Transverse colon (tissue), 4 donors: ENCODE data around the gene SP7. TPM values are rescaled to one million over a fixed set of nuclear protein-coding genes. Genes with fewer than 3 reads are reported as not detected.

ENCODE experiments used
- DNase-seq: peaks from one replicate; pipeline ENCODE4 v3.0.0-alpha.2; 2019
- H3K27ac ChIP-seq, 4 donors: fragments of 200-600 bp; sonication (generic); 2 replicates each; pipeline ENCODE4 v1.5.1; 2016 to 2018; ENCODE audit warnings: inconsistent platforms in 4 of 4
- H3K27me3 ChIP-seq: fragments of 200-600 bp; sonication (generic); 2 replicates; pipeline ENCODE4 v1.5.1; 2017; ENCODE audit warnings: inconsistent platforms
- H3K36me3 ChIP-seq, 4 donors: fragments of 200-600 bp; sonication (generic); 2 replicates each; pipeline ENCODE4 v1.5.1; 2017 to 2019; ENCODE audit warnings: inconsistent platforms in 4 of 4
- H3K4me1 ChIP-seq, 4 donors: fragments of 200-600 bp; sonication (generic); 2 replicates each; pipeline ENCODE4 v1.5.1; 2017 to 2020; ENCODE audit warnings: inconsistent platforms in 4 of 4
- H3K4me3 ChIP-seq, 4 donors: fragments of 200-600 bp; sonication (generic); 1 replicate in 1 of 4; 2 replicates in 3 of 4; pipeline versions ENCODE4 v1.5.1 to v1.6.1; 2017 to 2019; ENCODE audit warnings: inconsistent platforms in 4 of 4
- H3K9me3 ChIP-seq, 2 donors: fragments of 200-600 bp; sonication (generic); 2 replicates each; pipeline ENCODE4 v1.5.1; 2017 to 2019; ENCODE audit warnings: inconsistent platforms in 2 of 2
- EP300 ChIP-seq: sonication (generic); formaldehyde crosslinking; IDR thresholded peaks from one replicate; pipeline ENCODE4 v1.6.1; 2017; ENCODE audit warnings: antibody characterized with exemption, low read depth
- POLR2A ChIP-seq: fragments of 450-650 bp; IDR thresholded peaks from one replicate; pipeline ENCODE4 v1.6.1; 2016; ENCODE audit warnings: antibody characterized with exemption, mild to moderate bottlenecking, moderate library complexity
- POLR2AphosphoS5 ChIP-seq, 3 donors: sonication (generic); formaldehyde crosslinking; IDR thresholded peaks; one replicate each; pipeline ENCODE4 v1.6.1; 2016; ENCODE audit warnings: antibody characterized with exemption in 3 of 3
- WGBS, 2 donors: methylation state at CpG; one replicate each; pipeline ENCODE4 v1.1.5; 2018; ENCODE audit warnings: low coverage in 1 of 2; 5-methylcytosine and 5-hydroxymethylcytosine counted together
- in situ Hi-C, 4 donors: fragments of 200-750 bp; cut with MboI; loops; one replicate each; pipeline versions ENCODE4 v1.15.0 to v1.15.1; 2017; ENCODE audit warnings: low sequenced_read_pairs in 3 of 4, low pct_ligation_motif_present in 1 of 4, low pct_unique_long_range_greater_than_20kb in 1 of 4
- intact Hi-C: fragments of 100-400 bp; cut with DNase I; formaldehyde crosslinking; loops from one replicate; pipeline ENCODE4 v1.15.1; 2023; ENCODE audit warnings: low total_unique reads
- total RNA-seq, 4 donors: library from RNA; depleted of rRNA; stranded (reverse); fragments of >200 nt; gene quantifications; one replicate each; pipeline ENCODE4 v1.1.0, GENCODE V29; 2016
- TF ChIP-seq, protein P1 (sequence below), 5 experiments: fragments of 200-600 bp in 3 of 5; fragments of 450-650 bp in 2 of 5; sonication (generic) in 3 of 5; IDR thresholded peaks; 1 replicate in 2 of 5; 2 replicates in 3 of 5; pipeline ENCODE4 v1.5.1; 2016 to 2017; ENCODE audit warnings: antibody characterized with exemption in 5 of 5, inconsistent platforms in 3 of 5, mild to moderate bottlenecking in 2 of 5, moderate library complexity in 1 of 5

SP7 gene
- total RNA-seq, 4 donors from 2014 or later: not detected

DNA sequence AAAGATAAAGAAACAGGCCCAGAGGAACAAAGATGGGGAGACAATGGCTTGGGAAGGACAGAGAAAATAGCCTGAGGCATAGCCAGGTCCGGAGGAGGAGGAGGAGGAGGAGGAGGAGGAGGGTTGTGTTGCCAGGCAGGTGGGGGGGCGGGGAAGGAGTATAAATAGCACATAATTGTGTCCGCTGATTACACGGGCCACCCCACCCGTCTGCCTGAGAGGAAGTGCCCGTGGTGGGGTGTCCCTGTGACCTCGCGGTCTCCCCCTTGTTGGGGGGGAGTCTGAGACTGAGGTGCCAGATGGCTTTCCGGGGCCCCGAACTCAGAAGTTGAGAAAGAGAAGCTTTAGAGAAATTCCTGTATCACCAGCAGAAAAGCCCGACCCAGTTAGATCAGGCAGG lies 1.9 kb upstream of the SP7 start:
- H3K36me3 ChIP-seq: no peaks in the 10 kb centered on the region
- H3K9me3 ChIP-seq: no peaks in the 10 kb centered on the region
- H3K27ac ChIP-seq: no peak overlapping the region
- in situ Hi-C loops (no loop called here), intact Hi-C loops (no loop called here)
- WGBS, 2 donors: 19 to 26% methylated on average over 5 to 11 of the region's 11 CpGs
- no peak overlapping the region for H3K4me3 ChIP-seq
- no peaks in the 10 kb centered on the region for H3K4me1 ChIP-seq
- peaks cover 52% of the 10 kb centered on the region for H3K27me3 ChIP-seq
- TF ChIP-seq, protein P1, sequence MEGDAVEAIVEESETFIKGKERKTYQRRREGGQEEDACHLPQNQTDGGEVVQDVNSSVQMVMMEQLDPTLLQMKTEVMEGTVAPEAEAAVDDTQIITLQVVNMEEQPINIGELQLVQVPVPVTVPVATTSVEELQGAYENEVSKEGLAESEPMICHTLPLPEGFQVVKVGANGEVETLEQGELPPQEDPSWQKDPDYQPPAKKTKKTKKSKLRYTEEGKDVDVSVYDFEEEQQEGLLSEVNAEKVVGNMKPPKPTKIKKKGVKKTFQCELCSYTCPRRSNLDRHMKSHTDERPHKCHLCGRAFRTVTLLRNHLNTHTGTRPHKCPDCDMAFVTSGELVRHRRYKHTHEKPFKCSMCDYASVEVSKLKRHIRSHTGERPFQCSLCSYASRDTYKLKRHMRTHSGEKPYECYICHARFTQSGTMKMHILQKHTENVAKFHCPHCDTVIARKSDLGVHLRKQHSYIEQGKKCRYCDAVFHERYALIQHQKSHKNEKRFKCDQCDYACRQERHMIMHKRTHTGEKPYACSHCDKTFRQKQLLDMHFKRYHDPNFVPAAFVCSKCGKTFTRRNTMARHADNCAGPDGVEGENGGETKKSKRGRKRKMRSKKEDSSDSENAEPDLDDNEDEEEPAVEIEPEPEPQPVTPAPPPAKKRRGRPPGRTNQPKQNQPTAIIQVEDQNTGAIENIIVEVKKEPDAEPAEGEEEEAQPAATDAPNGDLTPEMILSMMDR (IDR thresholded peaks at IDR 0.05): no peak
- no peak for TF ChIP-seq EP300
- no peak for TF ChIP-seq POLR2AphosphoS5 (IDR thresholded peaks at IDR 0.05)
- no peak for TF ChIP-seq POLR2A
- no peak for DNase-seq

DNA sequence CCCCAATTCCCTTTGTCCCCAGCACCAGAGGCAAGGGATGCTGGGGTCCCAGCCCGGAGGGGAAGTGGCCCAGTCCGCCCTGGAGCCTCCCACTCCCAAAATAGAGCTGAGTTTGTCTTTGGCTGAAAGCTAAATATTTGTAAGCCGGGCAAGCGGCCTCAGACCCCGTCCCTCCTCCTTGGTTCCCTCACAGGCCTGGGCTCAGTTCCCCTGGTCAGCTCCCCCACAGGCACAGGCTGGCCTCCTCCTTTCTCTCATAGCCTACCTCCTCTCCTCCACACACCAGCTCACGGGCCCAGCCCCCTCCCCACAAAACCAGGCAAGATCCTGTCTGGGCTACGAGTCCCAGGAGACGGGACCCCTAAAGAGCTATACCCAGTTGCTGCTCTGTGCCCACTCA lies 1.3 kb downstream of the SP7 start:
- no peaks in the 10 kb centered on the region for H3K4me1 ChIP-seq
- H3K36me3 ChIP-seq: no peaks in the 10 kb centered on the region
- H3K27ac ChIP-seq: no peak overlapping the region
- H3K27me3 ChIP-seq: peaks cover 64% of the 10 kb centered on the region
- no peak for DNase-seq
- intact Hi-C loops: no loop called here
- no peak for TF ChIP-seq EP300
- TF ChIP-seq, protein P1 (IDR thresholded peaks at IDR 0.05): no peak
- TF ChIP-seq POLR2AphosphoS5 (IDR thresholded peaks at IDR 0.05): no peak
- TF ChIP-seq POLR2A: no peak
- 69 to 70% methylated on average over 4 to 8 of the region's 8 CpGs for WGBS, 2 donors
- in situ Hi-C loops: no loop called here
- no peaks in the 10 kb centered on the region for H3K9me3 ChIP-seq
- no peak overlapping the region for H3K4me3 ChIP-seq

DNA sequence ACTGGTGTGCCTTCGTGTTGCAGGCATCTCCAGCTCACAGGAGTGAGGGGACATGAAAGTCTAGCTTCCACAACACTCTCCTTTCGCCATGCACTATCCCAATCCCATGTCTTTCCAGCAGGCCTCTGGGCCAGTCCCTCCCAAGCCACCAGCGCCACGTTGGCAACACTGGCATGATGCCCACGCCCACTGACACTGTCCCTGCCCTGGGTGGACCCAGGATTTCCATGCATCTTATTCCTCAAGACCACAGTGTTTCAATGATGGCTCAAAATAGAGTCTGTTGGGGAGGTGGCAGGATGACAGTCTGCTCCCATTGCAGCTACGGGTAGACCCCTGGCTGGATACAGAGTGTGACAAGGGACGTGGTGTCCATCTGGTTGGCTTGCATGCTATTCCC lies 2.3 kb downstream of the SP7 start:
- no peak for DNase-seq
- no peaks in the 10 kb centered on the region for H3K36me3 ChIP-seq
- no peaks in the 10 kb centered on the region for H3K9me3 ChIP-seq
- intact Hi-C loops (no loop called here), in situ Hi-C loops (no loop called here)
- TF ChIP-seq EP300: no peak
- no peak for TF ChIP-seq POLR2A
- TF ChIP-seq, protein P1 (IDR thresholded peaks at IDR 0.05): no peak
- TF ChIP-seq POLR2AphosphoS5 (IDR thresholded peaks at IDR 0.05): no peak
- no peak overlapping the region for H3K4me3 ChIP-seq
- peaks cover 62% of the 10 kb centered on the region for H3K27me3 ChIP-seq
- no peaks in the 10 kb centered on the region for H3K4me1 ChIP-seq
- H3K27ac ChIP-seq: no peak overlapping the region
- 63% methylated on average over 7 of the region's 7 CpGs; no CpG with 5 or more reads in 1 of the 2 donors for WGBS, 2 donors

DNA sequence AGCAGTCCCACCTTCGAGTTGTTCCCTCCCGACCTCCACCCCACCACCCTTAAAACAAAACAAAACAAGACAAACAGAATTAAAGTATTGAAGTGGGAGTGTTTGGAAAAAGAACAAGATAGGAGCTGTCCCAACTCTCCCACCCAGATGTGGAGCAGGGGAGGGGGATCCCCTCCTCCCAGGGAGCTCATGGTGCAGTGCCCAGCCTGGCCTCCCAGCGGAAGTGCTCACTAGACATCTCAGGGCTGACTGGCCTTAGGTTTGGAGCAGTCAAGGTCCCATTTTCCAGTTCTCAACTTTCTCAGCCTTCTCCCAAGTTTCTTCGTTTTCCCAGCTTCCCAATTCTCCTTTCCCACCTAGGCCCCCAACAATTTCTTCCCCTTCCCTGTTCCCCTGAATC lies 2.9 kb downstream of the SP7 start:
- H3K36me3 ChIP-seq: no peaks in the 10 kb centered on the region
- intact Hi-C loops (no loop called here), in situ Hi-C loops (no loop called here)
- WGBS, 2 donors: 80 to 100% methylated on average over 1 to 4 of the region's 4 CpGs
- H3K4me1 ChIP-seq: no peaks in the 10 kb centered on the region
- DNase-seq: no peak
- H3K9me3 ChIP-seq: no peaks in the 10 kb centered on the region
- peaks cover 57% of the 10 kb centered on the region for H3K27me3 ChIP-seq
- no peak overlapping the region for H3K4me3 ChIP-seq
- TF ChIP-seq, protein P1 (IDR thresholded peaks at IDR 0.05): no peak
- TF ChIP-seq POLR2AphosphoS5 (IDR thresholded peaks at IDR 0.05) (no peak), EP300 (no peak), POLR2A (no peak)
- H3K27ac ChIP-seq: no peak overlapping the region
